ENCODE results near the gene KRTAP4-7. TPM values are rescaled to one million over a fixed set of nuclear protein-coding genes. Genes with fewer than 3 reads are reported as not detected.

Gene KRTAP4-7
- total RNA-seq, 4 donors from 2014 or later: not detected

Other genes starting within 250 kb of the KRTAP4-7 start
- gene KRT12, start 216.9 kb upstream of the KRTAP4-7 start, total RNA-seq: not detected
- gene KRT20, start 198.9 kb upstream of the KRTAP4-7 start, total RNA-seq: not detected
- gene KRT23, start 146.5 kb upstream of the KRTAP4-7 start, total RNA-seq: 1 to 10 TPM in 1 of 4 donors, not detected in 3; 6.1 TPM
- gene KRT39, start 117.2 kb upstream of the KRTAP4-7 start, total RNA-seq: not detected
- gene KRT40, start 99.8 kb upstream of the KRTAP4-7 start, total RNA-seq: not detected
- not detected for gene KRTAP3-3, start 90.0 kb upstream of the KRTAP4-7 start, total RNA-seq
- gene KRTAP3-2, start 84.2 kb upstream of the KRTAP4-7 start, total RNA-seq: not detected
- not detected for gene KRTAP3-1, start 75.0 kb upstream of the KRTAP4-7 start, total RNA-seq
- gene KRTAP1-5, start 56.9 kb upstream of the KRTAP4-7 start, total RNA-seq: not detected
- gene KRTAP1-4, start 54.0 kb upstream of the KRTAP4-7 start, total RNA-seq: not detected
- gene KRTAP1-3, start 49.3 kb upstream of the KRTAP4-7 start, total RNA-seq: not detected
- gene KRTAP1-1, start 42.7 kb upstream of the KRTAP4-7 start, total RNA-seq: not detected
- gene KRTAP2-1, start 36.8 kb upstream of the KRTAP4-7 start, total RNA-seq: not detected
- not detected for gene KRTAP2-2, start 28.9 kb upstream of the KRTAP4-7 start, total RNA-seq
- gene KRTAP2-3, start 24.0 kb upstream of the KRTAP4-7 start, total RNA-seq: not detected
- not detected for gene KRTAP2-4, start 18.3 kb upstream of the KRTAP4-7 start, total RNA-seq
- gene KRTAP4-8, start 14.0 kb downstream of the KRTAP4-7 start, total RNA-seq: not detected
- not detected for gene KRTAP4-16, start 18.1 kb downstream of the KRTAP4-7 start, total RNA-seq
- not detected for gene KRTAP4-9, start 21.2 kb downstream of the KRTAP4-7 start, total RNA-seq
- gene KRTAP4-11, start 34.2 kb downstream of the KRTAP4-7 start, total RNA-seq: not detected
- not detected for gene KRTAP4-12, start 40.0 kb downstream of the KRTAP4-7 start, total RNA-seq
- not detected for gene KRTAP4-6, start 56.4 kb downstream of the KRTAP4-7 start, total RNA-seq
- gene KRTAP4-5, start 65.7 kb downstream of the KRTAP4-7 start, total RNA-seq: not detected
- gene KRTAP4-4, start 76.6 kb downstream of the KRTAP4-7 start, total RNA-seq: not detected
- not detected for gene KRTAP4-3, start 84.1 kb downstream of the KRTAP4-7 start, total RNA-seq
- gene KRTAP4-2, start 94.1 kb downstream of the KRTAP4-7 start, total RNA-seq: not detected
- gene KRTAP4-1, start 100.8 kb downstream of the KRTAP4-7 start, total RNA-seq: not detected
- gene KRTAP9-1, start 105.7 kb downstream of the KRTAP4-7 start, total RNA-seq: not detected
- gene KRTAP9-2, start 142.5 kb downstream of the KRTAP4-7 start, total RNA-seq: not detected
- gene KRTAP9-3, start 148.3 kb downstream of the KRTAP4-7 start, total RNA-seq: not detected
- not detected for gene KRTAP9-8, start 153.8 kb downstream of the KRTAP4-7 start, total RNA-seq
- not detected for gene KRTAP9-4, start 165.5 kb downstream of the KRTAP4-7 start, total RNA-seq
- gene KRTAP9-9, start 171.2 kb downstream of the KRTAP4-7 start, total RNA-seq: not detected
- not detected for gene KRTAP9-6, start 181.2 kb downstream of the KRTAP4-7 start, total RNA-seq
- under 1 TPM in 1 of 4 donors, not detected in 3; 0.66 TPM for gene KRTAP9-7, start 191.5 kb downstream of the KRTAP4-7 start, total RNA-seq
- gene KRTAP29-1, start 218.7 kb downstream of the KRTAP4-7 start, total RNA-seq: not detected
- gene KRTAP16-1, start 225.2 kb downstream of the KRTAP4-7 start, total RNA-seq: not detected
- gene KRTAP17-1, start 231.6 kb downstream of the KRTAP4-7 start, total RNA-seq: not detected